HG03378 (cell line): ENCODE data around the gene ABCC5.
"Not testable (repeated sequence)": the region's sequence is repeated elsewhere in the genome, so short reads cannot be mapped to it uniquely, and the experiment has no call there.

Experiments
- ATAC-seq: cut with Tn5 transposase; IDR thresholded peaks from one replicate; pipeline ENCODE4 v1.9.1; 2021; ENCODE audit warnings: mild to moderate bottlenecking, moderate library complexity; ENCODE audit not compliant: unreplicated experiment

The ABCC5 gene

DNA sequence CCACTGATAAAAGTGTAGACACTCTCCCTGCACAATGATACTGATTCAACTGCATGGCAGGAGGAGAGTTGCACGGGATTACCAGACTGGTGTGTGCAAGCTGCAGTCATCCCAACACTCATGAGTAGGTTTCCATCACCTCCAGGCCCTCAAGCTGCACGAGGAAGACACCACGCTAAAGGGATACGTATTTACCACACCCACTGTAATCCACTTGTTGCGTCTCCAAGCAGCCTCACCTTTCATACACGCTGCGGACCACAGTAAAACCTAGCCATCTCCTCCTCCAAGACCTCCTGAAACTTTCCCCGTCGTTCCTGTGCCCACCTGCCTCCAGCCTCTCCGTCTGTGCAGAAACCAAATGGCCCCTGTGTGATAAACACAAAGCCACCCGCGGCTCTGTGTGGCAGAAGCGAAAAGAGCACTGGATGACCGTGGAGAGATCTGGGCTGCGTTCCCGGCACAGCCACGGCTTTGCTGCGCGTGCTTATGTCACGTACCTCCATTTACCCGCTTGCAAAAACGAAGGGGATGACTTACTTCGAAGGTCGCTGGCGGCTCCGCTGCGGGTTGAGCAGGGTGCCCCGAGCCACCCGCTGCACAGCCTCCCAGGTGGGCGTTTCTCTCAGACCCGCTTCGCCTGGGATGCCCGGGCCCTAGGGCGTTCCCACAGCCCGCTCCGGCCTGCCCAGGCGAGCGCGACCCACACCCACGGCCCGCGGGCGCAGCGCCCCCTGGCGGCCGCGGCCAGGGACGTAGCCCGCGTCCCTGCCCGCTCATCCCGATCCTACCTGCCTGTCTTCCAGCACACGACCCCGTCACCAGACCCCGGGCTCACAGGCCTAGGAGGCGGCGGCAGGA is 643 bp downstream of the ABCC5 start:
- peak; percentile 27 for ATAC-seq

DNA sequence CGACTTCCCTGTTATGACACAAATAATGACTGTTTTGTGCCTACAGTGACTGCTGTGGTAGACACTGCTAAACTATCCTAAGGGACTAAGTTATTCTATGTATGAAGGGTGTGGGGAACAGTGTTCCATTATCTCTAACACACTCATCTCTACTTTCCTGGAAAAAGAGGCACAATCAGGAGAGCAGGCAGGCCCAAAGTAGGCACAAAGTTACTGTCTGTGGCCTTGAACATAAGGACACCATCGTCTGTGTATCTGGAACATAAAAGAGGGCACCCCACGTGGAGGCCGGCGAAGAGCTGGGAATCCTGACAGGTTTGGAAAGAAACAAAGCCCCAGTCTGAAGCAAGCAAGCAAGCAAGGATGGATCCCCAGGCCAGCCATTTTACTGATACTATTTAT is 1.5 kb downstream of the ABCC5 start:
- ATAC-seq = no peak

GRCh38 chr3:184015381-184016019 is 2.2 kb downstream of the ABCC5 start:
- no peak for ATAC-seq

GRCh38 chr3:184011937-184012889 is 5.5 kb downstream of the ABCC5 start:
- ATAC-seq = no peak

DNA sequence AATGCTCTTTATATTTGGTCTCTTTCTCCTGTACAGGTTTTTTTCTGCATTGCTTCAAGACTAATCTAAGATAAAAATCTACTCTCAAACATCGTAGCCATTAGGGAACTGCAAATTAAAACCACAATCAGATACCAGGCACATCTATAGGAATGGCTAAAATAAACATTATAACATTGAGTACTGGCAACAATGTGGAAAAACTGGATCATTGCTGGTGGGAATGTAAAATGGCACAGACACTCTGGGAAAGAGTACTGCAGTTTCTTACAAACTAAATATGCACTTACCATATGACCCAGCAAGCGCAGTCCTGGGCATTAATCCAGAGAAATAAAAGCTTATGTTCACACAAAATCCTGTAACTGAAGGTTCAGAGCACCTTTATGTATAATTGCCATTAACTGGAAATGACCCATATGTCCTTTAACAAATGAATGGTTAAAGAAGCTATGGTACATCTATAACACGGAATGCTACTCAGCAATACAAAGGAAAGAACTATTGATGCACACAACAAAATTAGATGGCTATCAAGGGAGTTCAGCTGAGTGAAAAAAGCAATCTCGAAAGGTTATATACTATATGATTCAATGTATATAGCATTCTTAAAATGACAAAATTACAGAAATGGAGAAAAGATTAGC is 6.3 kb downstream of the ABCC5 start:
- no peak for ATAC-seq

DNA sequence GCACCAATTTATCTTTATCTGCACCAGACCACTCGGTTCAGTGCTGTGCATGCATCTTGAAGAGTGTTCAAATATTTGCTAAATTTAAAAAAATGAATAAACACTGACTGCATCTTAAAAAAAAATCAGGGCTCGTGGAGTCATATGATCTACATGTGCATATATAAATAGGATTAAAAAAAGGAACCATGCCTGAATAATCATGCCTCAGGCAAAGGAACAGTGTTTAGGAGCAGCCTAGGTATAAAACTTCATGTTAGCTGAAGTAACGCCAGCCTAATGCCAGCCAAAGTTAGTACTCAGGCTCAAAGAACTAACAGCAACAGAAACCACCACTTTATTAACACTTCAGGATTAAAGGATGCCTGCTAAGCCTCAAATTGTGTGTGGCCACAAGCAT is 9.5 kb downstream of the ABCC5 start:
- no peak for ATAC-seq

DNA sequence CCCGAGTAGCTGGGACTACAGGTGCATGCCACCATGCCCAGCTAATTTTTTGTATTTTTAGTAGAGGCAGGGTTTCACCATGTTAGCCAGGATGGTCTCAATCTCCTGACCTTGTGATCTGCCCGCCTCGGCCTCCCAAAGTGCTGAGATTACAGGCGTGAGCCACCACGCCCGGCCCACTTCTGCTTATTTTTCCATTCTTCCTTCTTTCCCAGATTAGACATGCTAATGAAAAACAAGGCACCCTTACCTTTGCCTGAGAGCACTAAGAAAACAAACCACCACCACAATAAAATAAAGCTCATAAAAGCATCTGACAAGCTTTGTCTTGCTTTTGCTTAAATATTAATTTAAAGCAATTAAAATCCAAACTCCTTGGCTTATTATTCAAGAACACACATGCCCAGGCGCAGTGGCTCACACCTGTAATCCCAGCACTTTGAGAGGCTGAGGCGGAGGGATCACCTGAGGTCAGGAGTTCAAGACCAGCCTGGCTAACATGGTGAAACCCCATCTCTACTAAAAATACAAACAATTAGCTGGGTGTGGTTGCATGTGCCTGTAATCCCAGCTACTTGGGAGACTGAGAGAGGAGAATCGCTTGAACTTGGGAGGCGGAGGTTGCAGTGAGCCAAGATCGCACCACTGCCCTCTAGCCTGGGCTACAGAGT is 10.4 kb downstream of the ABCC5 start:
- not testable (repeated sequence) for ATAC-seq

- no peak for ATAC-seq
Observed at GRCh38 chr3:184005941-184006507, 11.7 kb downstream of the ABCC5 start.

DNA sequence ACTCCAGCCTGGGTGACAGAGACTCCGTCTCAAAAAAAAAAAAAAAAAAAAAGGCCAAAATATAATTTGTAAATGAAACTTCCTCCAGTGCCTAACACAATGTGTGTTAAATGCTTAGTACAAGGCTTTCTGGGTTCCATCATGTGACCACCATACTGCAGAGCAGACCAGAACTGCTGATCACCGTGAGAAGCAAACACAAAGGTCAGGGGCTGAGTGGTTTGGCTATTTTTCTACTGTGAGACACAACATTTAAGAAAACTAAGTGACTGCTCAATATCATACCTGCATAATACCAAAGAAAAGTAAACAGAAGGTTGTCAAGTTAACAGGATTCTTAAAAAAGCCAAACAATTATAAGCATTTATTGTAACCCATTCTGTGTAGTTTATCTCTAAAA is 13.2 kb downstream of the ABCC5 start:
- ATAC-seq = no peak

- no peak for ATAC-seq
Observed at GRCh38 chr3:184003187-184003967, 14.3 kb downstream of the ABCC5 start.

DNA sequence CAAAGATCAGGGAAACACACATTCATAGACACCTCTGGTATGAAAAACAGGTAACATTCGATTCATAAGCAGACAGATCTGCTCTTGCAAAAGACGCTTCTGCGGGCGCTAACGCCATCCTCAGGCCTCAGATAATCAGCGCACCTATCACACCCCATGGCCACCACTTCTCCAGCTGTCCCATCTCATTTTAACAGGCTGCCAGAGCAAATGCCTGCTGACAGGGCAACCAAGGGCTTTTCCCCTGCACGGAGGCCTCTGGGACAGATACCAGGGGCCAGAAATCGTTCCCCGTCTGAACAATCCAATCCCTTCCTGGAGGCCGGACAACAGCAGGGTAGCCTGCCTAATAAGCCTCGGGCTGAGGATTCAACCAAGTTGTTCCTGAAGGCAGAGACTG is 15.2 kb downstream of the ABCC5 start:
- no peak for ATAC-seq

- ATAC-seq = no peak
Observed at GRCh38 chr3:184001761-184002160, 15.9 kb downstream of the ABCC5 start.

DNA sequence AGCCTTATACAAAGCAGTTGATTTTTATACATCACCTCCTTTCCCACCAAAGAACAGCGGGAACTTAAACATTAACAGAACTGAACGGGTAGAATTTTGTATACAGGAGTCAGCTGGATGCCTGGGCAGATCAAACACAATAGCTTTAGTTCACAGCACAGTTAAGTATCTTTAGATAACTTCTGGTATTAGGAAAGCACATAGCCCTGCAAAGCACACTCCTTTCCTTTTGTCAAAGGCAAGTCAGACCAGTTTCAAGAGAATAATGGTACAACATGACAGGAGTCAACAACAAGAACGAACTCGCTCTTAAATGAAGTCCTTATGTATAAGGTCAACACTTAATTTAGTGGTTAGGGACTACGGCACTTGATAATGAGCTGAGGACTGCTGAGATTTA is 26.3 kb downstream of the ABCC5 start:
- no peak for ATAC-seq

DNA sequence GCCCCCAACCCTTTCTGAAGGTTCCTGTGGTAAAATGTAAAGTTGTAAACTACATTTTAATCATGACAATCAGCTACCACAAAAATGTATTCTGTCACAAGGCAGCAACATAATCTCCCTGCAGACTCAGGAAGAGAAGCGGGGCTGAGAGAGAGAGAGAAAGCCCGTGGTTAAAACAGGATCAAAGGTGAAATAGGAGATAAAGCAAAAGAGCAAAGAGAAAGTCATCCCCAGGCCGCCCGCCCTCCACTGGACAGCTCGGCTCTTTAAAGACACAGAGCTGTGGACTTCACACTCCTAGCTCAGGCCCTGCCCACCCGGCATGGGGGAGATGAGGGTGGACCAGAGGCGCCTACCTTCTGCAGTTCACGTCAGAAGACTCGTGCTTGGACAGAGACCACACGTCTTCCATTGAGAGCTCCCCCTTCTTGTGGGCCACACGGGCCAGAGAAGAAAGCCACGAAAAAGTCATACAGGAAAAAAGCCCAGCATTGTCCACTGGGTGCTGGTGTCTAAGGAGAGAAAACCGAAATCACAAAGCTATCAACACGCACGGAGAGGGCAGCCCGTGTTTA is 29.4 kb downstream of the ABCC5 start:
- ATAC-seq = no peak

- no peak for ATAC-seq
Observed at GRCh38 chr3:183987000-183987600, 30.6 kb downstream of the ABCC5 start.

GRCh38 chr3:183984749-183985729 is 32.6 kb downstream of the ABCC5 start:
- ATAC-seq = no peak

- ATAC-seq = no peak
Observed at GRCh38 chr3:183984127-183984740, 33.5 kb downstream of the ABCC5 start.
